ENCODE measurements around the gene NUP85. TPM values are rescaled to one million over a fixed set of nuclear protein-coding genes. Genes with fewer than 3 reads are reported as not detected.
"Not testable (repeated sequence)": the region's sequence is repeated elsewhere in the genome, so short reads cannot be mapped to it uniquely, and the experiment has no call there.

The NUP85 gene
- total RNA-seq, 1 donor from 2014 or later = 25.2 TPM

DNA sequence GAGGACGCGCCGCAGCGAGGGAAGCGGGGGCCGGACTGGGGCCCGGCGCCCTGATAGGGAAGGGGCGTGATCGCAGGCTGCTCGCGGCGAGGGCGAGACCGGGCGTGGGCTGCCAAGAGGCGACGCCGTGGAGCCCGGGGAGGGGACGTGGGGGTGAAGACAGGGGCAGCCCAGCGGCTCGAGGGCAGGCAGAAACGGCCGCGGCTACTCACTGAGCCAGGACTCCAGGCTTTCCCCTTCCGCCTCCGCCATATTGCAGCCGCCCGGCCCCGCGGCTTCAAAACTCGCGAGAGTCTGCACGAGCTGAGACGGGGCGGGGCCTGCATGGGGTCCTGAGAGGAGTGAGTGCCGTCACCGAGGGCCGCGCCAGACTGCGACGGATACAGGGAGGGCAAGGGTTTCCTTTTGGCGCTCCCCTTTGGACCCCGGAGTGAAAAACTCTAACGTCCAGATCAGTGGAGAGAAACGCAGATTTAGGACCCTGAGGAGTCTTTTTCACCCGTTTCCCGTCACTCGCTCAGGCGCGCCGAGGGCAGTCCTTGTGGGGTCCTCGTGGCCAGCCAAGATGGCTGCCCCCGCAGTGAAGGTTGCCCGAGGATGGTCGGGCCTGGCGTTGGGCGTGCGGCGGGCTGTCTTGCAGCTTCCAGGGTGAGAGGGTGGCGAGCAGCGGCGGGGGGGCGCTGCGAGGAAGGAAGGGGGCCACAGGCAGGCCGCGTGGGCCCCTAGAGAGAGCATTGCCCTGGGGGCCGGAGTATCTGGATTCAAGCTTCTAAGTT is 56.0 kb downstream of the NUP85 start, which contains the start of the genes GGA3 and MRPS7:
Gene GGA3, minus strand, starts transcription at position 271 of the 776 bp plus-strand sequence. Its CDS starts 19 bp downstream, at position 252.
Gene MRPS7, plus strand, starts transcription at position 544 of the 776 bp plus-strand sequence. Its CDS starts 22 bp downstream, at position 566.
- ATAC-seq (ENCODE audit: poor library complexity) (peak; percentile 99), DNase-seq (peak; percentile 98)
- intact Hi-C loops (cut with DNase I) = no loop called here

DNA sequence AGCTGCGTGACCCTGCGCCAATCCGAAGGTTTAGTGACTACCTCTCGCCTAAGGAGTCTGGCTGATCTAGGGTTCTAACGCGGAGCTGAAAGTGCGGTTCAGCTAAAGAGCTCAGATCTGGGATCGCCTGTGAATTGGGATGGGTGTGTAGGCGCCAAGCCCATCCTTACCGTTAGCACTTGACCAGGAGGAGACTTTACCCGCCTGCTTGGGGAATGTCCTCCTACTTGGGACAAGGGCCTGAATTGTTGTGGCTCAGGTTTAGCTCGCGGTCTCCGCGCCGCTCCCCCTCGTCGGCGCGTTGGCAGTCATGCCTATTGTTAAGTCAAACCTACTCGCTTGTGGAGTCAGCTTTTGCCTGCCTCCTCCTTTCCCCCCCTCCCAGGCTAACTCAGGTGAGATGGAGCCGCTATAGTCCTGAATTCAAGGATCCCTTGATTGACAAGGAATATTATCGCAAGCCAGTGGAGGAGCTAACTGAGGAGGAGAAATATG is 56.7 kb downstream of the NUP85 start:
- ATAC-seq (ENCODE audit: poor library complexity) (no peak), DNase-seq (no peak)
- intact Hi-C loops (cut with DNase I) = no loop called here

DNA sequence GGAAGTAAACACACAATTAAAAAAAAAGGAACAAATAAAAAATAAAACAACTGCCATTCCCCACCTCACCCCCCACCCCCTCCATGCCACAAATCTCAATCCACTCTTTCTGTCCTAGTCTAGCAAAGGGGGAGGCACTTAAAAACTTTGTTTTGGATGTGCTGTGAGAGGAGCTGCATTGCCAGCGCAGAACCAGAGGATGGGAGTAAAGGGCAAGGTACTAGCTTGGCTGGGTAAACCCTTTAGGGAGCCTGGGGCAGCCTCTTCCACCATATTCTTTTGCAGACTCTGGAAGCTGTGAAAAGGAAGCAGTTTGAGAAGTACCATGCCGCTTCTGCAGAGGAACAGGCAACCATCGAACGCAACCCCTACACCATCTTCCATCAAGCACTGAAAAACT is 57.6 kb downstream of the NUP85 start:
- no peak for ATAC-seq (ENCODE audit: poor library complexity)
- intact Hi-C loops (cut with DNase I) = no loop called here
- DNase-seq = no peak

DNA sequence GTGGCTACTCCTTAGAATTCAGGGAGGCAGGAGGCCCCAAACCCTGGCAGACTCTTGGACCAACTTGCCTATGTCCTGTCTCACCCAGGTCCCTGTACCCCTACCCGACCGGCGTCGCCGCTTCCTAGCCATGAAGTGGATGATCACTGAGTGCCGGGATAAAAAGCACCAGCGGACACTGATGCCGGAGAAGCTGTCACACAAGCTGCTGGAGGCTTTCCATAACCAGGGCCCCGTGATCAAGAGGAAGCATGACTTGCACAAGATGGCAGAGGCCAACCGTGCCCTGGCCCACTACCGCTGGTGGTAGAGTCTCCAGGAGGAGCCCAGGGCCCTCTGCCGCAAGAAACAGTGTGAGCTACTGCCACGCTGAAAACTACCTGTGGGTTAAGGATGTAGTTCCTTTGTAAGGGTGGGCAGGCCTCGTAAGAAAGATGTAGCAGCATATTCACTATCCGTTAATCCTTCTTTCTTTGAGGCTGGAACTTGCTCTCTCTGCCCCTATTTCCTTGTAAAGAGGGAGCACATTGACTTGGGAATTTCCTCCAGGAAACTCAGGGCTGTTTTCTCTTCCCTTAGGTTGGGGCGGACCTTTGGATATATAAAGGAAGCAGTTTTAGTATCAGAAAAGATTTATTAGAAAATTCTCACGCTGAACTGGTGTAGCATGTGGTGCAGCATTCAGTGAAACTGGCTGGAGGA is 60.3 kb downstream of the NUP85 start:
- ATAC-seq (ENCODE audit: poor library complexity) (no peak), DNase-seq (no peak)
- intact Hi-C loops (cut with DNase I) = no loop called here

DNA sequence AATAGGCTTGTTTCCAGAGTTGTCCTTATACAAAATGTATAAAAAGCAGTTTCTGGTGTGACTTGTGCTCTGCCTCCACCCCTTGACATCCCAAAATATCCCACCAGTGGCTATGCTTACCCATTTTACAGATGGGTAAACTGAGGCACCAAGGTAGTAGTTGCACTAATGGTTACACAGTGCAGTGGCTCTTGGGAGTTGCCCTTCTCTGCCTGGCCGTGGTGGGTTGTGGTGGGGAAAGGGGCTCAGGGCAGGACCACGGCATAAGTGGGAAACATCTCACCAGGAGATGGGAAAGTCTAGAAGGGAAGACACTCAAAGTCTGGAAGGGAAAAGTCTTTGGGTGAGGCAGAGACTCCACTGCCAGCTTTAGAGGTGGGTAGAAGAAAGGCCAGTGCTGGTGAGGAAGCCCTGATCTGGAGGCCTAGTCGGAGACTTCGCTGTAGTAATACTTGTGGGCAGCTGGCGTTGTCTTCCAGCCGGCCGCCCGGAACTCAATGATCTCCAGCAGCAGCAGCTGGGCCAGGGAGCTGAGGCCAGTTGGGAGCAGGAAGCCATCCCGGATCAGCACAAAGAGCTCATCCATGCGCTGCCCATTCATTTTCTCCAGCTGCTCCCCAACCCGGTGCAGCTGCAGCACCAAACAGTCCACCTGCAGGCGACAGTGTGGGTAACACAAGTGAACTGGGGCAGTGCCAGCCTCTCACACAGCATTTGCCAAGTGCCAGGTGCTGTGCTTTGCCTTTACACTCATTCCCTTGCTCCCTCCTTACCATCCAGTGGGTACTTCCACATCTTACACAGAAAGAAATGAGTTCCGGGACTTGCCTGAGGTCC is 61.1 kb downstream of the NUP85 start:
- ATAC-seq (ENCODE audit: poor library complexity) (no peak), DNase-seq (no peak)
- intact Hi-C loops (cut with DNase I) = no loop called here

DNA sequence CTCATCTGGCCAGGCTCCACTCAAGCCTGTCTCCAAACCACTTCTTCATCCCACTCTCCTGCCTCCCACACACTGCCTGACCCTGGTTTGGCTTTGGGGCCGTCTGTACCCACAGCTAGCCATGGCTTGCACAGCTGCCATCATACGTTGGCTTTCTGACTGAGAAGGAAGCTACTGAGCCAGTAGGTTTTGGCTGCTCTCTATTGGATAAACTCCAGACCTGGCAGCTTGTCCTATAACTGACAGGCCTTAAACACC is 61.6 kb downstream of the NUP85 start:
- ATAC-seq (ENCODE audit: poor library complexity) (no peak), DNase-seq (no peak)
- intact Hi-C loops (cut with DNase I) = no loop called here

DNA sequence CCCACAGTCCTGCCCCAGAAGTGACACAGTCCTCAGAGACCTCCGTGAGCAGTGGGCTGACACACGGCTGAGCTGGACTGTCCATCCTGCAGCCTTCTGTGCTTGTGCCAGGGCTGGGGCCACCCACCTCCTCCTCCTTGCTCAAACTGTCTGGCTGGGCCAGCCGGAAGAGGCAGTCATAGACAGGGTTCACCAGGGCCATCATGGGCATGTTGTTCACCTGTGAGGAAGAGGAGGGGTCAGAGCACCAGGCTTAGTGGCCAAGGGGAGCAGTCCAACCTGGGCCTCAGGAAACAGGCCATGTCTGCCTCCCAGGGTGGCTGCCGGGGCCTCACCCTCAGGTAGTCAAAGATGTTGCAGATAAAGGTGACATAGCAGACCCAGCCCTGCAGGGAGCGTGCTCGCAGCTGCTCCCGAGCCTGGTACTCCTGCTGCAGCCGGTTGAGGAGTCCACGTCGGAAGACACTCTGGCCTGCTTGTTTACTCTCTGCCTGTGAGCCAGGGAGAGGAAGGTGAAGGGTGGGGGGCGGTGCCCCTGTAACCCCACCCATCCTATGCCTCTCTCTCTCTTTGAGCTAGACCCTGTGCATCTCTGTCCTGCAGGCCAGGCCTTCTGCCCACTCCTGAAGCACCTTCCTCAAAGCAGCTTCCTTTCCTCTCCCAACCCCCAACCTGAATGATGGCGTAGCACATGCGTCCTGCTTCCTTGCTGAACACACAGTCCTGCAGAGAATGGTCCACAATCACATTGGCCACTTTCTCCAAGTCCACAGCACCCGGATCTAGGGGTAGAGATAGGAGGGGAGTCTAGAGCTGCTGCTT is 62.1 kb downstream of the NUP85 start:
- intact Hi-C loops (cut with DNase I) = no loop called here
- DNase-seq (no peak), ATAC-seq (ENCODE audit: poor library complexity) (no peak)

DNA sequence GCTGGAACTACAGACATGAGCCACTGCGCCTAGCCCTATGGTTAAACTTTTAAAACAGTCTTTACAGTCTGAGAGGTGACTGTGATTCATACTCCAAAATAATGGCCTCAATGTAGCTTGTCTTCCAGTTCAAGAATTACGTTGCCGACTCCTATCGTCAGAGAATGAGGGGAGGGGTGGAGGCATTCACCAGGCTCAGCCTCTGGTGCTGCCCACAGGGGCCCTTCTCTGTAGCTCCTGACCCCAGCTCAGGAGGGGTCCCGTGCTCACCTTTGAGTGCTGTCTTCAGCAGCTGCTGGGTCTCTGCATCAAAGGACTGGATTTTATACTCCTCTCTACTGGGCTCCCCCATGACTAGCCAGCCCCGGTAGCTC is 64.4 kb downstream of the NUP85 start:
- no peak for ATAC-seq (ENCODE audit: poor library complexity)
- DNase-seq = no peak
- intact Hi-C loops (cut with DNase I) = no loop called here

DNA sequence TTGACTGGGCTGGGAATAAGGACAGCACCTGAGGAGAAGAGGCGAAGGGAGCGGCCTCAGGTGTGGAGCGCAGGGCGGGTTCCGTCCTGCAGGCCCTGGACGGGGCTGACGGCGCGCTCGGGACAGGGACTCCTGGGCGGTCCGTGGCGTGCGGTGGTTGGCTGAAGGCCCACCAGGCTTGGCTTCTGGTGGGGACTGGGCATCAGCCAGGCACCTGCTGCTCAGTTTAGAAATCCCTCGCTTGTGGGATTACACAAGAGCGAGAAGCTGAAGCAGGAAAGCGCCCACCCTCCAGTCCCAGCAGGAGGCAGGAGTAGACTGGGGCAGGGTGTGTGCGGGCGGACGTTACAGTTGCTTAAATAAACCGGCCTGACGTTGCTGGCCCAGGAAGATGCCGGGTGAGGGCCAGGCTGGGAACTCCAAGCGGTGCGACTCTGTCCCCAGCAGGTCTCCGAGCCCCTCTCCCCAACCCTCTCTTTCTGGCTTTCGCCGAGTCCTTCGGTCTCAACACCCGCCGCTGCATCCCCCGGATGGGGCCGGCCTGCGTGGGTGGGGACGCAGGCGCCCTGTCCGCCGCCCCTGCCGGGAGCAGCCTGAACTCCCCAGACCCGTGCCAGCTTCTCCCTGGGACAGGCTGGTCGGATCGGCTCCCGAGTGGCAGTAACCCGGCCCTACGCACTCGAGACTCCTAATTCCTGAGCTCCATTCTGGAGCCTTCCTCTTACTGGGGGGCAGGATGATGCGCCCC is 64.9 kb downstream of the NUP85 start:
- ATAC-seq (ENCODE audit: poor library complexity) = peak; percentile 50
- intact Hi-C loops (cut with DNase I) = no loop called here
- DNase-seq = peak; percentile 76

DNA sequence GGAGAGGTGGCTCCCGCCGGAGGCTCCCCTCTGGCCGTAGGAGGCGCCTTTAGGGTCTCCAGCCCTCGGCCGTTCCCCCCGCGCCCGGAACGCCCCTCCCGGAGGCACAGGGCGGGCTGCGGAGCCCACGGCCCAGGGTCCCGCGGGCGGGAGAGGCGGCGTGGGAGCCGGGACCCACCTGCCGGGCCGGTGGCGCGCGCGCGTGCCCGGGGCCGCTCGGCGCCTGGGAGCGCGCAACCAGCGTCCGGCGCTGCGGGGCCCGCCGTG is 65.4 kb downstream of the NUP85 start, which contains the start of gene MIF4GD:
Gene MIF4GD, minus strand, starts transcription at position 266 of the 267 bp plus-strand sequence. CDS start 1,036 bp downstream, outside the sequence.
- ATAC-seq (ENCODE audit: poor library complexity) (no peak), DNase-seq (no peak)
- intact Hi-C loops (cut with DNase I) = no loop called here

DNA sequence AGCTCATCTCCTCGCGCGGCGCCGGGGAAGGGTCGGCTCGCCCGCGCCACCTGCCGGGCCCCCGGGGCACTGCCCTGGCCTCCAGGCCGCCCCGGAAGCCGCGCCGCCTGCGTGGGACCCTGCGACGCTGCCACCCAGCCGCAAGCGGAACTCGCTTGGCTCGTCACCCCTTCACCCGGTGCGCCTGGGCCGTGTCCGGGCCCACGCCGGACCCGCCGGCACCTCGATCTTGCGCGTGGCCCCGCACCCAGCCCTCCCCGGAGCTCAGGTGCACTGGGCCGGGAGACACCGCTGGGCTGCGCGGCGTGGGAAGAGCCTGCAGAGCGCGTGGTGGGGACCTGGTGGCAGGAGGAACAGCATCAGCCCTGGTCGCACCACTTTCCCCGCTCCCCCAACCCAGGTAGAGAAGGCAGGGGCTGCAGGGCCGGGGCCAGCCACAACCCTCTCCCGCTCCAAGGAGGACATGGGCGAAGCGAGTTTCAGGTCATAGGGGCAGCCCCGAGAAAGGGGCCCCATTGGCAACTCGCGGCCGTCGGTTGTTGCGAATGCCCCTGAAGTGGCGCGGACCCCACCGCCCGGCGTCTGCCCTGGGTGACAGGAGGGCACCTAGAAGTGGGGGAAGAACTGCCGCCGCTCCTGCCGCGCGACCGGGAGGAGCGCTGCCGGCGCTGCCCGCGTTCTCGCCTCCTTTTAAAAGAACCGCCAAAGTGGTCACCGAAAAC is 65.9 kb downstream of the NUP85 start:
- intact Hi-C loops (cut with DNase I) = no loop called here
- DNase-seq (peak; percentile 91), ATAC-seq (ENCODE audit: poor library complexity) (peak; percentile 88)

DNA sequence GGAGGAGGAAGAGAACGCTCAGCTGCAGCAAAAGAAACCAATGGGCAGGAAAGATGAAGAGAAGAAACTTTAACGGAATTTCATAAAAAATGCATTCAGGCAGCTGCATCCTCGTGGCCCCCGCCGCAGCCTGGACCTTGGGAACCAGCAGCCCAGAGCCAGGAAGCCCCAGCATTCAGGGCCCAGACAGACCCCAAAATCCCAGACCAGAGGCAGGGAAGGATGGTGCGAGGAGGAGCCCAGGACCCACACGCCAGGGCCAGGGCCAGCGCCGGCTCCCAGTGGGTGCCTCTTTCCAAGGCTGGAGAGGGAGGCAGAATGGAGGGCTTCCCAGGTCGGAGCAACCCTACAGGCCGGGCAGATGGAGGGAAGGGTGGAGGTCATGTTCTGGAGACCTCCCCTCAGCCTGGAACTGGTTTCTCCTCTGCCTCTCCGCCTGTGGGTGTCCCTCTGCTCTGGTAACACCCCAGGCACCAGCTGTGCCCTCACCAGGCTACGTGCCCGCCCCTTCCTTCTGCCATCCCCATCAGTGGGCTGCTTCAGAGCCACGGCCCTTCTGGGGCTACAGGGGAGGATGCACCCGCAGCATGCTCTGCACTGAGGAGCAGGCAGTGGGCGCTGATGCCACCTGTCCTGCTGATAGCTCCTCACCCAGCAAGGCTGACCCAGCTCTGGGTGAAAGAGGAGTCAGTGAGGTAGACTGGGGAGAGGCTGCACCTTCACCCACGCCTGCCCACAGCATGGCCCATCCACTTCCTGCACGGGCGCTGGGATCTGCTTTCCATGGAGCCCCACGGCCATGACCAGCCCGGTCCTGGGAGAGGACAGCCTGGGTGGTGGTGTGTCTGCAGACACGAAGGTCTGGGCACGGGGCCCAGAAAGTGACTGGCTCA is 66.7 kb downstream of the NUP85 start:
- ATAC-seq (ENCODE audit: poor library complexity) (peak; percentile 34), DNase-seq (peak; percentile 77)
- intact Hi-C loops (cut with DNase I) = no loop called here

DNA sequence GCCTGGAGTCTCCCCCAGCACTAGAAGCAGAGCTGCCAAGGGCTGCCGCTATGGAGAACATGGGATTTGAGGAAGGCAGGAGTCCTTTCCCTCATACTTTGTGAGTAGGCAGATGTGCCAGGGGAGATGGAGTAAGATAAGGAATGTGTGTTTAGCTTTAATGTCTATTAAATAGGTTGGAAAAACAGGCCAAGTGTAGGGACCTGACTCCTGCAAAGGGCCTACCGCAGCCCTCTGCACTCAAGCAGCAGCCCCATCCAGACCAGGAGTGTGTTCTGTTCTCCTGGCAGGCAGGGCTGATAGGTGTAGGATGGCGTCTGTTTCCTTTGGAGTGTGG is 67.3 kb downstream of the NUP85 start:
- no peak for DNase-seq
- intact Hi-C loops (cut with DNase I) = no loop called here
- ATAC-seq (ENCODE audit: poor library complexity) = no peak

DNA sequence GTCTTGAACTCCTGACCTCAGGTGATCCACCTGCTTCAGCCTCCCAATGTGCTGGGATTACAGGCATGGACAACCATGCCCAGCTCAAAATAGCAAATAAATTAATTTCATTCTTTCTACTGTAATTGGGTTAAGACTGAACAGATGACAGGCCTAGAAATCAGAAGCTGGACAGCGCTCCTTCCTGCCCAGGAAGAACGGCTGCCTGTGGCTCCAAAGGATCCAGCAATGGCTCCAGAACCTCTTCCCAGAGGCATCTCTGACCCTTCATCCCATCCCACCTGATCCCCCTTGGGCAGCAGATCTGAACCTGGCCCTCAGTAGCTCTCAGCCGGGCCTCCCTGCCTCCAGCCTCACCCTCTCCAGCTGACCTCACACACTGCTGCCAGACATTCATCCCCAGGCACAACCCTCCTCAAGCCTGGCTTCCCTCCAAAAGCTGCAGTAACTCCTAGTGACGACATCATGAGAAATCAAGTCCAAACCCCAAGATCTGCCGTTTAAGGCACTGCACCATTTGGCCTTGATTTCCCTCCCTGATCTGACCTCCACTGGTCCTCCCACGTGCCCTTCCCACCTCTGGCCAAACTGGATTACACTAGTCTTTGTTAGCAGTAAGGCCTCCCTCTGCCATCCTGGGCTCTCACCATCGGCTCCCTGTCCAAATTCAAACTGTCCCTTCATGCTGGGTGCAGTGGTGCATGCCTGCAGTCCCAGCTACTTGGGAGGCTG is 68.7 kb downstream of the NUP85 start:
- intact Hi-C loops (cut with DNase I) = no loop called here
- DNase-seq (no peak), ATAC-seq (ENCODE audit: poor library complexity) (no peak)

DNA sequence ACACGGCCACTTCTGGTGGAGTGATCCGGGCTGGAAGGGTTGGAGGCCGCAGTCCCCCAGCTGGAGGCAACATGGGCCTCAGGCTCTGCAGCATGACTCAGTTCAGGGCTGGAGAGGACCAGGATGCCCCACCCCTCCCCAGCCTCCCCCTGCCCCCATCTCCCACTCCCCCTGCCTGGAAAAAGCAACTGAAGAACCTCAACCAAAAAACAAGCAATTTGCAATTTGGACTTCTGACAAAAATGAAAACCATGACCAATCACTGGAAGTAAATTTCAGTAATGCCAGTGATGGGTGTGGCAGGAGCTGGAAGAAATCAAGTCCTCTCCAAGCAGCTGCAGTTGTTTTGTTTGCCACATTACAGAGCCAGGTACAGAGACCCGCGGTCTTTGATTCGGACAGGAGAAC is 72.2 kb downstream of the NUP85 start:
- DNase-seq (no peak), ATAC-seq (ENCODE audit: poor library complexity) (no peak)
- intact Hi-C loops (cut with DNase I) = no loop called here

DNA sequence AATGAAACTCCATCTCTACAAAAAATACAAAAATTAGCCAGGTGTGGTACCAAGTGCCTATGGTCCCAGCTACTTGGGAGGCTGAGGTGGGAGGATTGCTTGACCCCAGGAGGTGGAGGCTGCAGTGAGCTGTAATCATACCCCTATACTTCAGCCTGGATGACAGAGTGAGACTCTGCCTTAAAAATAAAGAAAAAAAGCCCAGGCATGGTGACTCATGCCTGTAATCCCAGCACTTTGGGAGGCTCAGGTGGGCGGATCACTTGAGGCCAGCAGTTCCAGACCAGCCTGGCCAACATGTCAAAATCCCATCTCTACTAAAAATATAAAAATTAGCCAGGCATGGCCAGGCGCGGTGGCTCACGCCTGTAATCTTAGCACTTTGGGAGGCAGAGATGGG is 74.7 kb downstream of the NUP85 start:
- ATAC-seq (ENCODE audit: poor library complexity); DNase-seq; intact Hi-C loops (cut with DNase I): not testable (repeated sequence)
